Measurements from ENCODE around the gene TIMM17B.

The TIMM17B gene

GRCh38 chrX:48918643-48919340 lies 21.2 kb upstream of the TIMM17B start, which contains the start of gene PIM2:
Gene PIM2 (minus strand): TSS chrX:48919024. CDS start chrX:48918834, 190 bp downstream.
- peak; percentile 74 for DNase-seq

GRCh38 chrX:48918301-48918642 lies 20.7 kb upstream of the TIMM17B start:
- DNase-seq: no peak

- DNase-seq: peak; percentile 85
Observed at GRCh38 chrX:48917139-48918001, 19.8 kb upstream of the TIMM17B start.

- DNase-seq: no peak
Observed at GRCh38 chrX:48914593-48915493, 17.3 kb upstream of the TIMM17B start.

GRCh38 chrX:48913605-48914366 lies 16.2 kb upstream of the TIMM17B start:
- DNase-seq: no peak

- peak; percentile 62 for DNase-seq
Observed at GRCh38 chrX:48911412-48912182, 14.0 kb upstream of the TIMM17B start, which contains the start of gene SLC35A2. Gene SLC35A2 (minus strand): TSS chrX:48911646. CDS start chrX:48911636, 10 bp downstream.

GRCh38 chrX:48910926-48911411 lies 13.4 kb upstream of the TIMM17B start:
- DNase-seq: no peak

- no peak for DNase-seq
Observed at GRCh38 chrX:48909703-48910294, 12.2 kb upstream of the TIMM17B start.

- DNase-seq: no peak
Observed at GRCh38 chrX:48908600-48908999, 11.0 kb upstream of the TIMM17B start.

- no peak for DNase-seq
Observed at GRCh38 chrX:48905090-48905790, 7.7 kb upstream of the TIMM17B start.

- DNase-seq: no peak
Observed at GRCh38 chrX:48904626-48905025, 7.1 kb upstream of the TIMM17B start.

GRCh38 chrX:48904180-48904579 lies 6.6 kb upstream of the TIMM17B start:
- DNase-seq: no peak

- no peak for DNase-seq
Observed at GRCh38 chrX:48903290-48903689, 5.7 kb upstream of the TIMM17B start.

- no peak for DNase-seq
Observed at GRCh38 chrX:48902776-48903175, 5.2 kb upstream of the TIMM17B start.

GRCh38 chrX:48902135-48902534 lies 4.6 kb upstream of the TIMM17B start:
- DNase-seq: no peak

- DNase-seq: no peak
Observed at GRCh38 chrX:48901069-48901468, 3.5 kb upstream of the TIMM17B start.

- DNase-seq: no peak
Observed at GRCh38 chrX:48899078-48899410, 1.5 kb upstream of the TIMM17B start.

- DNase-seq: peak; percentile 63
Observed at GRCh38 chrX:48897157-48897624, 377 bp downstream of the TIMM17B start.

GRCh38 chrX:48896611-48897011 lies 957 bp downstream of the TIMM17B start:
- peak; percentile 13 for DNase-seq

- no peak for DNase-seq
Observed at GRCh38 chrX:48894891-48895290, 2.7 kb downstream of the TIMM17B start.
